Chondrocyte (in vitro differentiated cells): ENCODE data around the gene SERPINA12. TPM values are rescaled to one million over a fixed set of nuclear protein-coding genes. Genes with fewer than 3 reads are reported as not detected.
A peak's percentile ranks its signal among the peaks of the same experiment; 100 is the strongest.

ENCODE experiments used
- DNase-seq: peaks from one replicate; pipeline ENCODE4 v3.0.0; 2021; ENCODE audit warnings: mixed read lengths, low spot score
- H3K27ac Mint-ChIP-seq: one replicate; pipeline ENCODE4 v1.8.0; 2021; ENCODE audit warnings: mild to moderate bottlenecking, moderate library complexity, mixed read lengths; ENCODE audit not compliant: unreplicated experiment
- H3K27me3 Mint-ChIP-seq: 2 replicates; pipeline ENCODE4 v1.8.0; 2021; ENCODE audit warnings: low read depth, mixed read lengths
- H3K36me3 Mint-ChIP-seq: 2 replicates; pipeline ENCODE4 v1.8.0; 2021; ENCODE audit warnings: low read depth, mixed read lengths
- H3K4me1 Mint-ChIP-seq: 2 replicates; pipeline ENCODE4 v1.8.0; 2021; ENCODE audit warnings: low read depth, mild to moderate bottlenecking, mixed read lengths
- H3K4me3 Mint-ChIP-seq: one replicate; pipeline ENCODE4 v1.8.0; 2021; ENCODE audit warnings: mild to moderate bottlenecking, moderate library complexity, mixed read lengths; ENCODE audit not compliant: unreplicated experiment
- H3K9me3 Mint-ChIP-seq: 2 replicates; pipeline ENCODE4 v1.8.0; 2021; ENCODE audit warnings: low read depth, mixed read lengths
- total RNA-seq: library from RNA; stranded (reverse); gene quantifications from 3 replicates; pipeline ENCODE4 v1.2.1, GENCODE V29; 2021
- TF ChIP-seq, protein P1 (sequence below): fragments of 200-600 bp; sonication (generic); IDR thresholded peaks from 2 replicates; pipeline ENCODE4 v1.5.0; 2021; ENCODE audit warnings: antibody characterized with exemption, mild to moderate bottlenecking, moderate library complexity

Gene SERPINA12
- total RNA-seq, 1 donor from 2014 or later = not detected

GRCh38 chr14:94541234-94541975 lies 32.1 kb upstream of the SERPINA12 start:
- H3K27ac Mint-ChIP-seq = no peak overlapping the region
- TF ChIP-seq, protein P1, sequence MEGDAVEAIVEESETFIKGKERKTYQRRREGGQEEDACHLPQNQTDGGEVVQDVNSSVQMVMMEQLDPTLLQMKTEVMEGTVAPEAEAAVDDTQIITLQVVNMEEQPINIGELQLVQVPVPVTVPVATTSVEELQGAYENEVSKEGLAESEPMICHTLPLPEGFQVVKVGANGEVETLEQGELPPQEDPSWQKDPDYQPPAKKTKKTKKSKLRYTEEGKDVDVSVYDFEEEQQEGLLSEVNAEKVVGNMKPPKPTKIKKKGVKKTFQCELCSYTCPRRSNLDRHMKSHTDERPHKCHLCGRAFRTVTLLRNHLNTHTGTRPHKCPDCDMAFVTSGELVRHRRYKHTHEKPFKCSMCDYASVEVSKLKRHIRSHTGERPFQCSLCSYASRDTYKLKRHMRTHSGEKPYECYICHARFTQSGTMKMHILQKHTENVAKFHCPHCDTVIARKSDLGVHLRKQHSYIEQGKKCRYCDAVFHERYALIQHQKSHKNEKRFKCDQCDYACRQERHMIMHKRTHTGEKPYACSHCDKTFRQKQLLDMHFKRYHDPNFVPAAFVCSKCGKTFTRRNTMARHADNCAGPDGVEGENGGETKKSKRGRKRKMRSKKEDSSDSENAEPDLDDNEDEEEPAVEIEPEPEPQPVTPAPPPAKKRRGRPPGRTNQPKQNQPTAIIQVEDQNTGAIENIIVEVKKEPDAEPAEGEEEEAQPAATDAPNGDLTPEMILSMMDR = no peak
- H3K4me3 Mint-ChIP-seq = no peak overlapping the region
- DNase-seq = no peak
- no peaks in the 10 kb centered on the region for H3K27me3 Mint-ChIP-seq
- peaks cover 6% of the 10 kb centered on the region for H3K9me3 Mint-ChIP-seq
- peaks cover 17% of the 10 kb centered on the region for H3K4me1 Mint-ChIP-seq
- no peaks in the 10 kb centered on the region for H3K36me3 Mint-ChIP-seq

- no peaks in the 10 kb centered on the region for H3K36me3 Mint-ChIP-seq
- H3K27me3 Mint-ChIP-seq = no peaks in the 10 kb centered on the region
- no peak for DNase-seq
- H3K4me1 Mint-ChIP-seq = peaks cover 17% of the 10 kb centered on the region
- TF ChIP-seq, protein P1 = peak; percentile 74
- H3K9me3 Mint-ChIP-seq = no peaks in the 10 kb centered on the region
- H3K27ac Mint-ChIP-seq = peak overlapping the region; percentile 50
- H3K4me3 Mint-ChIP-seq = no peak overlapping the region
These were observed 30.9 kb upstream of the SERPINA12 start for GRCh38 chr14:94540031-94540794.

GRCh38 chr14:94539181-94539580 lies 29.9 kb upstream of the SERPINA12 start:
- DNase-seq = no peak
- Mint-ChIP-seq H3K4me1 (peaks cover 17% of the 10 kb centered on the region), H3K27me3 (no peaks in the 10 kb centered on the region), H3K4me3 (no peak overlapping the region), H3K27ac (peak overlapping the region; percentile 52), H3K9me3 (no peaks in the 10 kb centered on the region), H3K36me3 (no peaks in the 10 kb centered on the region)
- TF ChIP-seq, protein P1 = no peak

DNA sequence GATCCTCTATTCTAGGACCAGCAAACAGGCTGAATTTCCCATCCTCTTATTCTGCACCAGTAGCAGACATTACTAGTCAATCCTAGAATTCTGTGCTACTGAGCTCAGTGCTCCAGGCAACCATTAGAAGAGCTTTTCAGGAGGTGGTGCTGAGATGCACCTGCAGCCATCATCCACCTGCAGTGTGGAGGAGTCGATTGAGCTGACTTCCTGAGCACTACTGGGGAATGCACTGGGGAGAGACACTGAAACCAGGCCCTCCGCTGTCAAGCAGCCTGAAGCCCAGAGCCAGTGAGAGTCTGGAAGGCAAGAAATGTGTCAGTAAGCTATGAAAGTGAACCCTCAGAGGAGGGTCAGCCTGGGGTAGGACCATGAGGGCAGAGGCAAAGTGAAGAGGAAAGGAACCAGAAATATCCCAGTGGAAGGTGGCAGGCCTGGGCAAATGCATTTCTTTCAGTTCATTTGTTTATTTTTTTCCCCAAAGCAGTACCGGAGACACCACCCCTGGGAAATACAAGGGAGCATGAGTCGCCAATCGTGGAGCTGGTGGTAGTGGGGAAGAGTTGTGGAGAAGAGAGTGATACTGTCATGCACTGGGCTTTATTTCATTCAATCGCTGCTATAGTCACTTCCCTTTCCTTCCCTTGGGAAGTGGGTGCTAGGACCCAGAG lies 28.9 kb upstream of the SERPINA12 start:
- no peak overlapping the region for H3K4me3 Mint-ChIP-seq
- no peak for DNase-seq
- TF ChIP-seq, protein P1 = no peak
- H3K27ac Mint-ChIP-seq = no peak overlapping the region
- no peaks in the 10 kb centered on the region for H3K27me3 Mint-ChIP-seq
- no peaks in the 10 kb centered on the region for H3K9me3 Mint-ChIP-seq
- peaks cover 17% of the 10 kb centered on the region for H3K4me1 Mint-ChIP-seq
- no peaks in the 10 kb centered on the region for H3K36me3 Mint-ChIP-seq

GRCh38 chr14:94536836-94537235 lies 27.6 kb upstream of the SERPINA12 start:
- Mint-ChIP-seq H3K27me3 (no peaks in the 10 kb centered on the region), H3K27ac (no peak overlapping the region), H3K4me3 (no peak overlapping the region), H3K9me3 (no peaks in the 10 kb centered on the region), H3K4me1 (peaks cover 15% of the 10 kb centered on the region), H3K36me3 (no peaks in the 10 kb centered on the region)
- TF ChIP-seq, protein P1 = peak; percentile 54
- no peak for DNase-seq
